Measurements from ENCODE around the gene LIPC. TPM values are rescaled to one million over a fixed set of nuclear protein-coding genes. Genes with fewer than 3 reads are reported as not detected.

Gene LIPC
- total RNA-seq, 1 experiment from 2014 or later, result not detected

GRCh38 chr15:58554758-58555157 lies 123.0 kb downstream of the LIPC start:
- Histone ChIP-seq H3K4me1 (ENCODE audit: insufficient read depth, low read length, poor library complexity, severe bottlenecking) (no peaks in the 10 kb centered on the region), H3K27ac (ENCODE audit: low read depth, low read length, poor library complexity, severe bottlenecking) (no peak overlapping the region), H3K9me3 (ENCODE audit: low read depth, low read length, poor library complexity, severe bottlenecking) (no peaks in the 10 kb centered on the region), H3K36me3 (ENCODE audit: insufficient read depth, low read length, poor library complexity, severe bottlenecking) (no peaks in the 10 kb centered on the region), H3K27me3 (replicated peaks; ENCODE audit: insufficient read depth, low read depth, low read length, poor library complexity) (no peaks in the 10 kb centered on the region), H3K4me3 (ENCODE audit: low read depth, low read length, poor library complexity, severe bottlenecking) (no peak overlapping the region)
- ChIA-PET POLR2A (ENCODE audit: low non-redundant PET) (no interaction called here), CTCF (no interaction called here)
- DNase-seq (ENCODE audit: low spot score), result no peak
- no TSS peak for BruUV-seq (replicated peaks)
- no peak for TF ChIP-seq CTCF (conservative IDR thresholded peaks at IDR 0.05; ENCODE audit: low read depth, low read length)
- TF ChIP-seq EZH2 (IDR thresholded peaks at IDR 0.05; ENCODE audit: borderline replicate concordance, low read depth, low read length, poor library complexity, severe bottlenecking), result no peak
- intact Hi-C loops (cut with micrococcal nuclease; ENCODE audit: unreplicated experiment), result no loop called here

- no peak overlapping the region for H3K4me3 ChIP-seq (ENCODE audit: low read depth, low read length, poor library complexity, severe bottlenecking)
- no peak overlapping the region for H3K27ac ChIP-seq (ENCODE audit: low read depth, low read length, poor library complexity, severe bottlenecking)
- POLR2A ChIA-PET (ENCODE audit: low non-redundant PET), result no interaction called here
- no peak for DNase-seq (ENCODE audit: low spot score)
- no peaks in the 10 kb centered on the region for H3K9me3 ChIP-seq (ENCODE audit: low read depth, low read length, poor library complexity, severe bottlenecking)
- H3K27me3 ChIP-seq (replicated peaks; ENCODE audit: insufficient read depth, low read depth, low read length, poor library complexity), result no peaks in the 10 kb centered on the region
- CTCF ChIA-PET, result no interaction called here
- no peaks in the 10 kb centered on the region for H3K36me3 ChIP-seq (ENCODE audit: insufficient read depth, low read length, poor library complexity, severe bottlenecking)
- intact Hi-C loops (cut with micrococcal nuclease; ENCODE audit: unreplicated experiment), result no loop called here
- H3K4me1 ChIP-seq (ENCODE audit: insufficient read depth, low read length, poor library complexity, severe bottlenecking), result no peaks in the 10 kb centered on the region
- BruUV-seq (replicated peaks), result no TSS peak
- no peak for TF ChIP-seq EZH2 (IDR thresholded peaks at IDR 0.05; ENCODE audit: borderline replicate concordance, low read depth, low read length, poor library complexity, severe bottlenecking)
- no peak for TF ChIP-seq CTCF (conservative IDR thresholded peaks at IDR 0.05; ENCODE audit: low read depth, low read length)
Observed at GRCh38 chr15:58555162-58556027, 123.6 kb downstream of the LIPC start.

DNA sequence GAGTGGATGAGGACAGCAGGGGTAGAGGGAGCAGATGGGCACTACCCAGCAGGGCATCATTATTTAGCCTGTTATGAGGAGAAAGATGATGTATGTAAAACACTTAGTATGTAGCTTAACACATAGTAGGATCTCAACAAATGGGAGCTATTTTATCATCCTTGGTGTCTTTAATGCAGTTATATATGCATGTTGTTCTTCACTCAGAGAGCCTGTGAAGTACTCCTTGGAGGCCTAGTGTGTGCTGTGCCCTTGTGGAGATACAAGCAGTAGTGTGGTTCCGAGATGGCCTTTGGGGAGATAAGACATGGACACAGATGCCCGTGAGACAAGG lies 124.2 kb downstream of the LIPC start:
- Histone ChIP-seq H3K27ac (ENCODE audit: low read depth, low read length, poor library complexity, severe bottlenecking) (no peak overlapping the region), H3K4me3 (ENCODE audit: low read depth, low read length, poor library complexity, severe bottlenecking) (no peak overlapping the region), H3K27me3 (replicated peaks; ENCODE audit: insufficient read depth, low read depth, low read length, poor library complexity) (no peaks in the 10 kb centered on the region), H3K9me3 (ENCODE audit: low read depth, low read length, poor library complexity, severe bottlenecking) (no peaks in the 10 kb centered on the region), H3K36me3 (ENCODE audit: insufficient read depth, low read length, poor library complexity, severe bottlenecking) (no peaks in the 10 kb centered on the region), H3K4me1 (ENCODE audit: insufficient read depth, low read length, poor library complexity, severe bottlenecking) (no peaks in the 10 kb centered on the region)
- ChIA-PET CTCF (no interaction called here), POLR2A (ENCODE audit: low non-redundant PET) (no interaction called here)
- no peak for TF ChIP-seq CTCF (conservative IDR thresholded peaks at IDR 0.05; ENCODE audit: low read depth, low read length)
- TF ChIP-seq EZH2 (IDR thresholded peaks at IDR 0.05; ENCODE audit: borderline replicate concordance, low read depth, low read length, poor library complexity, severe bottlenecking), result no peak
- DNase-seq (ENCODE audit: low spot score), result no peak
- no TSS peak for BruUV-seq (replicated peaks)
- intact Hi-C loops (cut with micrococcal nuclease; ENCODE audit: unreplicated experiment), result no loop called here

Data from A673 (cell line).